Erythroblast (primary cell): Measurements from ENCODE around the gene PRSS37.

ENCODE experiments used
- GATA1 ChIP-seq: IDR thresholded peaks from 2 replicates; pipeline ENCODE4 v1.6.1; 2011; ENCODE audit warnings: low read depth, mild to moderate bottlenecking, control low read depth, low read length, moderate library complexity
- POLR2A ChIP-seq: IDR thresholded peaks from 2 replicates; pipeline ENCODE4 v1.6.1; 2011; ENCODE audit warnings: mild to moderate bottlenecking, low read length

DNA sequence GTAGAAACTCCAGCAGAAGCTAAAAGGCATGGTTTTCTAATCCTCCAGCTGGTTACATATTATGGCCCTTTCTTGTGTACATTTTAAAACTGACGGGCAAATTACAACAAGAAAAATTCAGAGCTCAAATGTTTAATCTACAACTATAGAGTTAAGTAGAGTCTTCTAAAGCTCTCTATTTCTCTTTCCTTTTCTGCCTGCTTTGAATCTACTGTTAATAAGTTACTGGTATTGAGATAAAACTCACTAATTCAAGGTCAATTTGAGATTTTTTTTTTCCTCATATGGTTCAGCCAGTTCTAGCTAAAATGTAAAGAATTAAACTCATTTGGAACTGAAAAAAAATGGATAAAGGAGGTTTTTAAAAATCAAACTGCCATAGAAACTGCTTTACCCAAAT lies 1.6 kb upstream of the PRSS37 start:
- no peak for TF ChIP-seq POLR2A
- no peak for TF ChIP-seq GATA1
